GM12878 (cell line): ENCODE data around the gene LMO2. TPM values are rescaled to one million over a fixed set of nuclear protein-coding genes. Genes with fewer than 3 reads are reported as not detected.

Experiments used
- BACH1 ChIP-seq: fragments of 450-650 bp; IDR thresholded peaks from 2 replicates; pipeline ENCODE4 v1.6.1; 2017; ENCODE audit warnings: mild to moderate bottlenecking, borderline replicate concordance
- CUX1 ChIP-seq: IDR thresholded peaks from 2 replicates; pipeline ENCODE4 v1.6.1; 2012; ENCODE audit warnings: improper control_type of control experiment, low read depth, low read length; ENCODE audit not compliant: insufficient replicate concordance
- SRF ChIP-seq, 2 experiments: IDR thresholded peaks; 2 replicates each; pipeline ENCODE4 v1.6.1; 2011; ENCODE audit warnings: low read depth in 2 of 2, low read length in 2 of 2, mild to moderate bottlenecking in 1 of 2, moderate library complexity in 1 of 2
- YY1 ChIP-seq: IDR thresholded peaks from 2 replicates; pipeline ENCODE4 v1.6.1; 2011; ENCODE audit warnings: low read depth, mild to moderate bottlenecking, low read length
- ZBTB11 ChIP-seq: fragments of 450-650 bp; formaldehyde crosslinking; IDR thresholded peaks from 2 replicates; pipeline ENCODE4 v1.5.0; 2022; ENCODE audit warnings: mild to moderate bottlenecking, missing genetic modification characterization
- polyA plus RNA-seq, 11 experiments: library from polyadenylated mRNA; depleted of rRNA in 4 of 11; unstranded in 6 of 11; stranded (reverse) in 5 of 11; fragments of >200 nt; fragmentation: Nextera tagmentation in 4 of 11; fragmentation: Illumina TruSeq in 1 of 11; extraction: Ambion mirVana in 4 of 11; extraction: Trizol in 1 of 11; gene quantifications; 1 replicate in 1 of 11; 2 replicates in 10 of 11; pipeline versions ENCODE4 v1.2.1 to v1.2.3, GENCODE V29; 2011 to 2016; ENCODE audit warnings: inconsistent platforms in 2 of 11, missing spikeins in 2 of 11, low read depth in 1 of 11
- total RNA-seq, 4 experiments: library from RNA; depleted of rRNA in 3 of 4; stranded (reverse); fragments of >200 nt in 3 of 4; fragmentation: Illumina TruSeq in 1 of 4; extraction: Trizol in 1 of 4; gene quantifications; 2 replicates each; pipeline versions ENCODE4 v1.2.1 to v1.2.3, GENCODE V29; 2013 to 2021
- TF ChIP-seq, protein P1 (sequence below): fragments of 450-650 bp; IDR thresholded peaks from 2 replicates; pipeline ENCODE4 v1.6.1; 2017; ENCODE audit warnings: borderline replicate concordance
- TF ChIP-seq, protein P2 (sequence below): IDR thresholded peaks from 2 replicates; pipeline ENCODE4 v1.6.1; 2012; ENCODE audit warnings: low read length, inconsistent platforms

The LMO2 gene
- total and polyA plus RNA-seq, 10 of the 15 experiments (the other 5 are each of a cell fraction or from before 2014, with no cell fraction given), result 0.29 to 1.9 (median 1.1) TPM; not detected in 1

GRCh38 chr11:33898957-33899356 is 7.1 kb upstream of the LMO2 start (continued):
- TF ChIP-seq CUX1 (no peak), YY1 (no peak), SRF (IDR thresholded peaks at IDR 0.05; ENCODE audit: low read depth in 2 of 2, low read length in 2 of 2) (no peak), BACH1 (no peak), ZBTB11 (CRISPR knock-in tag) (no peak)
- TF ChIP-seq, protein P1, sequence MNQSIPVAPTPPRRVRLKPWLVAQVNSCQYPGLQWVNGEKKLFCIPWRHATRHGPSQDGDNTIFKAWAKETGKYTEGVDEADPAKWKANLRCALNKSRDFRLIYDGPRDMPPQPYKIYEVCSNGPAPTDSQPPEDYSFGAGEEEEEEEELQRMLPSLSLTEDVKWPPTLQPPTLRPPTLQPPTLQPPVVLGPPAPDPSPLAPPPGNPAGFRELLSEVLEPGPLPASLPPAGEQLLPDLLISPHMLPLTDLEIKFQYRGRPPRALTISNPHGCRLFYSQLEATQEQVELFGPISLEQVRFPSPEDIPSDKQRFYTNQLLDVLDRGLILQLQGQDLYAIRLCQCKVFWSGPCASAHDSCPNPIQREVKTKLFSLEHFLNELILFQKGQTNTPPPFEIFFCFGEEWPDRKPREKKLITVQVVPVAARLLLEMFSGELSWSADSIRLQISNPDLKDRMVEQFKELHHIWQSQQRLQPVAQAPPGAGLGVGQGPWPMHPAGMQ, result no peak
- TF ChIP-seq, protein P2, sequence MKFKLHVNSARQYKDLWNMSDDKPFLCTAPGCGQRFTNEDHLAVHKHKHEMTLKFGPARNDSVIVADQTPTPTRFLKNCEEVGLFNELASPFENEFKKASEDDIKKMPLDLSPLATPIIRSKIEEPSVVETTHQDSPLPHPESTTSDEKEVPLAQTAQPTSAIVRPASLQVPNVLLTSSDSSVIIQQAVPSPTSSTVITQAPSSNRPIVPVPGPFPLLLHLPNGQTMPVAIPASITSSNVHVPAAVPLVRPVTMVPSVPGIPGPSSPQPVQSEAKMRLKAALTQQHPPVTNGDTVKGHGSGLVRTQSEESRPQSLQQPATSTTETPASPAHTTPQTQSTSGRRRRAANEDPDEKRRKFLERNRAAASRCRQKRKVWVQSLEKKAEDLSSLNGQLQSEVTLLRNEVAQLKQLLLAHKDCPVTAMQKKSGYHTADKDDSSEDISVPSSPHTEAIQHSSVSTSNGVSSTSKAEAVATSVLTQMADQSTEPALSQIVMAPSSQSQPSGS, result no peak
